Right lobe of liver (tissue), 4 donors: Measurements from ENCODE around the gene HSPA8.

Experiments used
- CTCF ChIP-seq, 4 donors: fragments of 200-600 bp in 3 of 4; fragments of 450-650 bp in 1 of 4; IDR thresholded peaks; one replicate each; pipeline versions ENCODE4 v1.5.1 to v1.8.0; 2016 to 2022; ENCODE audit warnings: antibody characterized with exemption in 4 of 4, mild to moderate bottlenecking in 2 of 4
- POLR2A ChIP-seq: fragments of 450-650 bp; IDR thresholded peaks from one replicate; pipeline ENCODE4 v1.6.1; 2017; ENCODE audit warnings: antibody characterized with exemption, mild to moderate bottlenecking
- donor health status: DM: no; HTN: no; CAD: no.
- donor health status: DM: no; HTN: no; CAD: no.
- donor health status: DM: no; HTN: yes; CAD: no.

- TF ChIP-seq CTCF (IDR thresholded peaks at IDR 0.05): no peak
- no peak for TF ChIP-seq POLR2A
Observed at GRCh38 chr11:123033895-123034294, 28.0 kb downstream of the HSPA8 start.
